Keratinocyte (primary cell): ENCODE data around the gene PARP11. TPM values are rescaled to one million over a fixed set of nuclear protein-coding genes. Genes with fewer than 3 reads are reported as not detected.

Experiments used
- DNase-seq: peaks from one replicate; pipeline ENCODE4 v3.0.0-alpha.2; 2011; ENCODE audit warnings: low read depth, missing footprints, low spot score
- FAIRE-seq: peaks from 2 replicates; lab custom pipeline; 2011; peaks lifted over from hg19 to GRCh38; lab: Jason Lieb, UNC
- H2AFZ ChIP-seq: 2 replicates; pipeline ENCODE4 v1.6.0; 2012; ENCODE audit warnings: low read length, control low read depth, inconsistent platforms; ENCODE audit not compliant: control insufficient read depth
- H3K27ac ChIP-seq: 2 replicates; pipeline ENCODE4 v1.5.1; 2011; ENCODE audit warnings: low read length; ENCODE audit not compliant: control insufficient read depth, insufficient read depth
- H3K27me3 ChIP-seq: 3 replicates; pipeline ENCODE4 v1.6.0; 2011; ENCODE audit warnings: low read length; ENCODE audit not compliant: control insufficient read depth, insufficient read depth; ENCODE audit errors: extremely low read depth
- H3K36me3 ChIP-seq, 2 experiments: 2 replicates in 1 of 2; 3 replicates in 1 of 2; pipeline ENCODE4 v1.5.1; 2011; ENCODE audit warnings: low read length in 2 of 2, mild to moderate bottlenecking in 1 of 2; ENCODE audit not compliant: control insufficient read depth in 2 of 2, insufficient read depth in 2 of 2; ENCODE audit errors: extremely low read depth in 1 of 2
- H3K4me1 ChIP-seq: 3 replicates; pipeline ENCODE4 v1.5.1; 2011; ENCODE audit warnings: low read length; ENCODE audit not compliant: control insufficient read depth, insufficient read depth; ENCODE audit errors: extremely low read depth
- H3K4me2 ChIP-seq: 3 replicates; pipeline ENCODE4 v1.6.0; 2011; ENCODE audit warnings: low read depth, low read length; ENCODE audit not compliant: control insufficient read depth, insufficient read depth; ENCODE audit errors: extremely low read depth
- H3K4me3 ChIP-seq, 3 experiments: fragments of 200-600 bp in 1 of 3; sonication (generic) in 1 of 3; 2 replicates in 2 of 3; 3 replicates in 1 of 3; pipeline ENCODE4 v1.5.1; 2011 to 2016; ENCODE audit warnings: low read length in 3 of 3, mild to moderate bottlenecking in 3 of 3, control low read depth in 2 of 3, inconsistent platforms in 1 of 3, low read depth in 1 of 3, mixed read lengths in 1 of 3, mixed run types in 1 of 3, moderate library complexity in 1 of 3; ENCODE audit not compliant: control insufficient read depth in 2 of 3, insufficient read depth in 2 of 3; ENCODE audit errors: extremely low read depth in 1 of 3
- H3K79me2 ChIP-seq: 2 replicates; pipeline ENCODE4 v1.6.0; 2012; ENCODE audit warnings: low read length; ENCODE audit not compliant: control insufficient read depth, insufficient read depth
- H3K9ac ChIP-seq: 3 replicates; pipeline ENCODE4 v1.6.0; 2011; ENCODE audit warnings: low read length; ENCODE audit not compliant: control insufficient read depth, insufficient read depth; ENCODE audit errors: extremely low read depth
- H3K9me1 ChIP-seq: 3 replicates; pipeline ENCODE4 v1.6.0; 2011; ENCODE audit warnings: low read length; ENCODE audit not compliant: control insufficient read depth, insufficient read depth; ENCODE audit errors: extremely low read depth
- H3K9me3 ChIP-seq: 2 replicates; pipeline ENCODE4 v1.5.1; 2012; ENCODE audit warnings: low read depth, low read length; ENCODE audit not compliant: control insufficient read depth
- H4K20me1 ChIP-seq: 3 replicates; pipeline ENCODE4 v1.6.0; 2011; ENCODE audit warnings: low read length; ENCODE audit not compliant: control insufficient read depth, insufficient read depth; ENCODE audit errors: extremely low read depth
- EZH2 ChIP-seq: IDR thresholded peaks from one replicate; pipeline ENCODE4 v1.6.1; 2012; ENCODE audit warnings: inconsistent platforms, mild to moderate bottlenecking, low read length, moderate library complexity
- dilution Hi-C: fragments of 300-500 bp; cut with MboI; formaldehyde crosslinking; loops from one replicate; pipeline ENCODE4 v1.7.0; 2020; ENCODE audit warnings: low sequenced_read_pairs; ENCODE audit not compliant: extremely low pct_ligation_motif_present
- polyA plus RNA-seq, 5 experiments: library from polyadenylated mRNA; depleted of rRNA in 3 of 5; stranded (reverse) in 3 of 5; stranded (forward) in 1 of 5; unstranded in 1 of 5; fragments of >200 nt; gene quantifications; 1 replicate in 1 of 5; 2 replicates in 3 of 5; 3 replicates in 1 of 5; pipeline versions ENCODE4 v1.2.1 to v1.2.3, GENCODE V29; 2011 to 2012; ENCODE audit warnings: missing spikeins in 2 of 5, low read depth in 1 of 5, low replicate concordance in 1 of 5
- TF ChIP-seq, protein P1 (sequence below), 3 experiments: IDR thresholded peaks in 1 of 3; conservative IDR thresholded peaks in 1 of 3; optimal IDR thresholded peaks in 1 of 3; 2 replicates in 2 of 3; 3 replicates in 1 of 3; pipeline versions ENCODE3 to v1.5.1; 2011; ENCODE audit warnings: low read length in 3 of 3, mild to moderate bottlenecking in 3 of 3, moderate library complexity in 2 of 3, control low read depth in 1 of 3, inconsistent platforms in 1 of 3; ENCODE audit not compliant: insufficient read depth in 2 of 3; ENCODE audit errors: extremely low read depth in 1 of 3

Gene PARP11
- polyA plus RNA-seq, 1 donor (not counting 4 experiments of a cell fraction or from before 2014, with no cell fraction given): 5.4 TPM

GRCh38 chr12:3882406-3882805, 9.2 kb upstream of the PARP11 start:
- Histone ChIP-seq H3K79me2 (no peaks in the 10 kb centered on the region), H2AFZ (no peak overlapping the region), H3K4me2 (no peak overlapping the region), H3K9me3 (no peaks in the 10 kb centered on the region), H3K4me3 (no peak overlapping the region), H3K4me1 (no peaks in the 10 kb centered on the region), H3K9me1 (no peaks in the 10 kb centered on the region), H3K27ac (no peak overlapping the region), H4K20me1 (no peaks in the 10 kb centered on the region), H3K9ac (no peak overlapping the region), H3K27me3 (peaks cover 4% of the 10 kb centered on the region), H3K36me3 (no peaks in the 10 kb centered on the region)
- TF ChIP-seq, protein P1, sequence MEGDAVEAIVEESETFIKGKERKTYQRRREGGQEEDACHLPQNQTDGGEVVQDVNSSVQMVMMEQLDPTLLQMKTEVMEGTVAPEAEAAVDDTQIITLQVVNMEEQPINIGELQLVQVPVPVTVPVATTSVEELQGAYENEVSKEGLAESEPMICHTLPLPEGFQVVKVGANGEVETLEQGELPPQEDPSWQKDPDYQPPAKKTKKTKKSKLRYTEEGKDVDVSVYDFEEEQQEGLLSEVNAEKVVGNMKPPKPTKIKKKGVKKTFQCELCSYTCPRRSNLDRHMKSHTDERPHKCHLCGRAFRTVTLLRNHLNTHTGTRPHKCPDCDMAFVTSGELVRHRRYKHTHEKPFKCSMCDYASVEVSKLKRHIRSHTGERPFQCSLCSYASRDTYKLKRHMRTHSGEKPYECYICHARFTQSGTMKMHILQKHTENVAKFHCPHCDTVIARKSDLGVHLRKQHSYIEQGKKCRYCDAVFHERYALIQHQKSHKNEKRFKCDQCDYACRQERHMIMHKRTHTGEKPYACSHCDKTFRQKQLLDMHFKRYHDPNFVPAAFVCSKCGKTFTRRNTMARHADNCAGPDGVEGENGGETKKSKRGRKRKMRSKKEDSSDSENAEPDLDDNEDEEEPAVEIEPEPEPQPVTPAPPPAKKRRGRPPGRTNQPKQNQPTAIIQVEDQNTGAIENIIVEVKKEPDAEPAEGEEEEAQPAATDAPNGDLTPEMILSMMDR (optimal IDR thresholded peaks at IDR 0.05 in 1 of 3, IDR thresholded peaks at IDR 0.05 in 1 of 3, conservative IDR thresholded peaks at IDR 0.05 in 1 of 3; ENCODE audit: extremely low read depth in 1 of 3, insufficient read depth in 2 of 3, low read length in 3 of 3): no peak
- no peak for TF ChIP-seq EZH2
- FAIRE-seq (no peak), DNase-seq (no peak)
- dilution Hi-C loops: no loop called here

GRCh38 chr12:3881281-3881950, 8.2 kb upstream of the PARP11 start:
- Histone ChIP-seq H3K9me1 (no peaks in the 10 kb centered on the region), H3K27me3 (peaks cover 4% of the 10 kb centered on the region), H3K79me2 (no peaks in the 10 kb centered on the region), H3K27ac (no peak overlapping the region), H3K4me1 (no peaks in the 10 kb centered on the region), H3K9ac (no peak overlapping the region), H3K4me2 (no peak overlapping the region), H3K36me3 (no peaks in the 10 kb centered on the region), H3K9me3 (no peaks in the 10 kb centered on the region), H2AFZ (no peak overlapping the region), H4K20me1 (no peaks in the 10 kb centered on the region), H3K4me3 (no peak overlapping the region)
- dilution Hi-C loops: no loop called here
- FAIRE-seq (no peak), DNase-seq (no peak)
- TF ChIP-seq, protein P1 (optimal IDR thresholded peaks at IDR 0.05 in 1 of 3, IDR thresholded peaks at IDR 0.05 in 1 of 3, conservative IDR thresholded peaks at IDR 0.05 in 1 of 3; ENCODE audit: extremely low read depth in 1 of 3, insufficient read depth in 2 of 3, low read length in 3 of 3): no peak
- TF ChIP-seq EZH2: no peak
